GM12875 (cell line): ENCODE data around the gene CDS2.

Experiments used
- H3K4me3 ChIP-seq: one replicate; pipeline ENCODE4 v1.5.1; 2011; ENCODE audit warnings: low read depth, low read length, control low read depth
- TF ChIP-seq, protein P1 (sequence below): IDR thresholded peaks from 2 replicates; pipeline ENCODE4 v1.5.1; 2011; ENCODE audit warnings: low read depth, mild to moderate bottlenecking, control low read depth, inconsistent platforms, low read length, moderate library complexity, borderline replicate concordance; ENCODE audit not compliant: insufficient read depth

CDS2 gene

DNA sequence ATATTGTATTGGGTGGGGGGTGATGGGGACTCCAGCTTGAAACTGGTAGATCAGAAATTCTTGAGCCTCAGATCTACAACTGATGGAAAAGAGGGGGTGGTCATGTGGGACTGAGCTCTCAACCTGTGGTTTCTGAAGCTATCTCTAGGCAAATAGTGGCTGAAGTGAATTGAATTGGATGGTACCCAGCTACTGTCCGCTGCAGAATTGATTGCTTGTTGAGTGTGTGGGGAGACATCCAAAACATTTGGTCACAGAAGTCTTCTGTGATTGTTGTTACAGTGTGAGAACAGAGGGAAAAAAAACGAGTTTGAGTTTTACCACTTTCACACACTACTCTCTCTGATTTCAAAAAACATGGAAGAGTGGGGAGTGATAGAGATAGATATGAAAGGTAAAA is 14.8 kb downstream of the CDS2 start:
- TF ChIP-seq, protein P1, sequence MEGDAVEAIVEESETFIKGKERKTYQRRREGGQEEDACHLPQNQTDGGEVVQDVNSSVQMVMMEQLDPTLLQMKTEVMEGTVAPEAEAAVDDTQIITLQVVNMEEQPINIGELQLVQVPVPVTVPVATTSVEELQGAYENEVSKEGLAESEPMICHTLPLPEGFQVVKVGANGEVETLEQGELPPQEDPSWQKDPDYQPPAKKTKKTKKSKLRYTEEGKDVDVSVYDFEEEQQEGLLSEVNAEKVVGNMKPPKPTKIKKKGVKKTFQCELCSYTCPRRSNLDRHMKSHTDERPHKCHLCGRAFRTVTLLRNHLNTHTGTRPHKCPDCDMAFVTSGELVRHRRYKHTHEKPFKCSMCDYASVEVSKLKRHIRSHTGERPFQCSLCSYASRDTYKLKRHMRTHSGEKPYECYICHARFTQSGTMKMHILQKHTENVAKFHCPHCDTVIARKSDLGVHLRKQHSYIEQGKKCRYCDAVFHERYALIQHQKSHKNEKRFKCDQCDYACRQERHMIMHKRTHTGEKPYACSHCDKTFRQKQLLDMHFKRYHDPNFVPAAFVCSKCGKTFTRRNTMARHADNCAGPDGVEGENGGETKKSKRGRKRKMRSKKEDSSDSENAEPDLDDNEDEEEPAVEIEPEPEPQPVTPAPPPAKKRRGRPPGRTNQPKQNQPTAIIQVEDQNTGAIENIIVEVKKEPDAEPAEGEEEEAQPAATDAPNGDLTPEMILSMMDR = no peak
- no peak overlapping the region for H3K4me3 ChIP-seq

DNA sequence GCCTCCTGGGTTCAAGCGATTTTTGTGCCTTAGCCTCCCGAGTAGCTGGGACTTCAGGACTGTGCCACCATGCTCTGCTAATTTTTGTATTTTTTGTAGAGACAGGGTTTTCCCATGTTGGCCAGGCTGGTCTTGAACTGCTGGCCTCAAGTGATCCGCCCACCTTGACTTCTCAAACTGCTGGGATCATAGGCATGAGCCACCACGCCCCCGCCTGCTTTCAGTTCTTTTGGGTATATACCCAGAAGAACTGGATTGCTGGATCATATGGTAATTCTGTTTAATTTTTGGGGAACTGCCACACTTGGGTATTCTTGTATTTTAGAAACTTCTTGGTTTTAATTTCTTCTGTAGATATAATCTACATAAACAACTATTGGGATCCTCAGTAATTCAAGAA is 17.0 kb downstream of the CDS2 start:
- TF ChIP-seq, protein P1 = no peak
- H3K4me3 ChIP-seq = no peak overlapping the region

DNA sequence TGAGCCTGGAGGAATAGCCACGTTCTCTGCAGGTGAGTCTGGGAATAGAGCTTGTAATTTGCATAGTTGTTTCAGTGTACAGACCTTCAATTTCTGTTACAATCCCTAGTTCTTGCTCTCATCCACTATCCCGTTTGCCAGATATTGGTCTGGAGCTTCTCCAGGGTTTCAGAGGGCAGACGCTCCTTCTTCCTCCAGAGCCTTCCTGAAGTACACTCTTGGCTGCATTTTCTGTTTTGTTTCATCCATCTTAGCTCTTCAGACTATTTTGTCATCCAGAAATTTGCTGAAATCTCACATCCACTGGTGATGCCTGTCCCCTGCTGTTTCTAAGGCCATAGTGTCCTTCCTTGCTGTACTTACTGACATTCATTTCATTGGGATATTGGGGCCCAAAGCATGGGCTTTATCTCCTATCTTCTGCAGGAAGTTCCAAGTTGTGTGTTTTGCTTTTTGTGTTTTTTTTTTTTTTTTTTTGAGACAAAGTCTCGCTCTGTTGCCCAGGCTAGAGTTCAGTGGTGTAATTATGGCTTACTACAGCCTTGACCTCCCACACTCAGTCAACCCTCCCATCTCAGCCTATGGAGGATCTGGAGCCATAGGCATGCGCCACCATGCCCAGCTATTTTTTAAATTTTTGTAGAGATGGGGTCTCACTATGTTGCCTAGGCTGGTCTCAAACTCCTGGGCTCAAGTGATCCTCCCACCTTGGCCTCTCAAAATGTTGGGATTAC is 18.7 kb downstream of the CDS2 start:
- TF ChIP-seq, protein P1 = no peak
- H3K4me3 ChIP-seq = no peak overlapping the region

DNA sequence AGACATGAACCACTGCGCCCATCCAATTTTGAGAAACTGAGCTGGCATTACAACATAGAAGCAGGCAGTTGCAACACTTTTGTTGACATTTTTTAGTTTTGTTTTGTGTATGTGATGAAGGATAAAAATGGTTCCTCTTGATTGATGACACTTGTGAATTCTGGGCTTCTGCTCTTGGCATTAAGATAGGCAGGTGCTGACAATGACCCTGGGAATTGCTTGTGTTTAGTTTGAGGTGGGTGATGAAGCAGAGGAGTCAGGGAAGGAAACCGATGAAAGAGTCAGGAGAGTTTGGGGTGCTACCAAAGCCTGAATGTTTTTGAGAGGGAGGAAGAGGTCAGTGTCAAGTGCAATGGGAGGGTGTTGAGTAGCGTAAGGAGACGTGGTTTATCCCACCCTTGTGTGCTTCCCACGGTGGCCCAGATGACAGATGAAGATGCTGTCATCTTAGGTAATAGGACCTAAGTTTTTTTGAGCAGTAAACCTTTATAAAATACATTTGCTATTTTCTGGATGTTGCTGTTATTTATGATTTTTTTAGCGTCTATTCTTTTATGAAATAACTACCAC is 19.4 kb downstream of the CDS2 start:
- H3K4me3 ChIP-seq = no peak overlapping the region
- TF ChIP-seq, protein P1 = no peak

DNA sequence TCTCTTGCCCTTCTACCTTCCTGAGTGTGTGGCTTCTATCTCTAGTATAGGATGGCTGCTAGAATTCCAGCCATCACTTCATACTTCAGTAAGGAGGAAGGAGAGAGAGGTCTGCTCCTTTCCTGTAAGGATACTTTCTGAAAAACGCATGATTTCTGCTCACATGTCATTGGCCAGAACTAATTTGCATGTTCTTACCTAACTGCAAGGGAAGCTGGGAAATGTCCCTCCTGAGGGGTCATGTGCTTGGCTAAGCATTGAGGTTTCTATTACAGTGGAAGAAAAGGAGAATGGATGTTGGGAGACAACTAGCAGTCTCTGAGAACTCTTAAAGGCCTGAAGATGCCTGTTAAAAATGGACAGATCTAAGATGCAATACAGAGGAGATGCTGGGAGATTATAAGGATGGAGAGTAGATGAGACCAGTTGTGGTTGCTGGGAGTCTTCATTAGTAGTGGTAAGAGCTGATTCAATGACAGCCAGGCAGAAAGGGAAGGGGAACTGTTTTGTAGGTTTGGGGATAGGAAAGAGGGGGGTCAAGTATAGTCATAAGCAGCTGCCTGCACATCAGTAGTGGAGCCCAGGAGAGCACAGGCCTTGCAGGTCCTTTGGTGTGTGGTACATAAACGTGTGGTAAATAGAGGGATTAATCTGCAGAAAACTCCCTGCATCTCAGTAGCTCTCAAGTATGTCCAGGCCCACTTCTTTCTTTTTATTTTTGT is 20.2 kb downstream of the CDS2 start:
- TF ChIP-seq, protein P1 = no peak
- H3K4me3 ChIP-seq = no peak overlapping the region

DNA sequence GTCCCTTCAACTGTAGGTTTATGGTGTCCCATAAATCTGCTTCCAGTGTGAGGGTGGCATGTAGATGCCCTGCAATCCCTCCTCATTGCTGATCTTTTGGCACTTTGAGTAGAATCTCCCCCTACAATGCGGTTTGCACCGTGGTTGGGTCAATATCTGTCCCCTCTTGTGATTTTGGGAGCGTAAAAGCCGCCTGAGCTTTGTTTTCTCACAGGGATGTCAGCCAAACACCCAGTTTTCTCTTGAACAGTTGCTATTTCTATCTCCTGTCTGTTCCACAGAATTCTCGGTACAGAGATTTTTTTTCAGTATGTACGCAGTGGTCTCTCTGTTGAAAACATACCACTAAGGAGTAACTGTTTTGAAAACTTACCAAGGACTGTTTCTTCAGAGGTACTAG is 21.8 kb downstream of the CDS2 start:
- TF ChIP-seq, protein P1 = no peak
- H3K4me3 ChIP-seq = no peak overlapping the region

DNA sequence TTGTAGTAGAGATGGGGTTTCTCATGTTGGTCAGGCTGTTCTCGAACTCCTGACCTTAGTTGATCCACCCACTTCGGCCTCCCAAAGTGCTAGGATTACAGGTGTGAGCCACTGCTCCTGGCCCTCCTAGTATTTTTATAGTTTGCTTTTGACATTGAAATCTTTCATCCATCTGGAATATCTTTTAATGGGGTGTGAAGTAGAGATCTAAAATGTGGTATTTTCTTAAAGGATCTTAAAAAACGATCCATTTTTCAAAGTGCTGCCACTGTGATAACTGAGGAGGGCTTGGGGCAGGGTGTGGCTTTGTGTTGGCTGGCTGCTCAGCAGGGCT is 23.1 kb downstream of the CDS2 start:
- H3K4me3 ChIP-seq = no peak overlapping the region
- TF ChIP-seq, protein P1 = no peak
